GM13977 (cell line): ENCODE data around the gene TXNDC8.

Source experiments
- DNase-seq: peaks from one replicate; pipeline ENCODE4 v3.0.0; 2012; ENCODE audit warnings: low spot score
- in situ Hi-C: fragments of 300-500 bp; cut with MboI; formaldehyde crosslinking; loops from one replicate; pipeline ENCODE4 v1.12.0; 2022; ENCODE audit warnings: low sequenced_read_pairs, low pct_unique_long_range_greater_than_20kb, mixed read lengths, inconsistent platforms; ENCODE audit not compliant: unreplicated experiment
- TF ChIP-seq, protein P1 (sequence below): IDR thresholded peaks from 2 replicates; pipeline ENCODE4 v1.5.1; 2012; ENCODE audit warnings: mild to moderate bottlenecking, control low read depth; ENCODE audit not compliant: insufficient read depth; ENCODE audit errors: extremely low read depth, missing control alignments

Gene TXNDC8

DNA sequence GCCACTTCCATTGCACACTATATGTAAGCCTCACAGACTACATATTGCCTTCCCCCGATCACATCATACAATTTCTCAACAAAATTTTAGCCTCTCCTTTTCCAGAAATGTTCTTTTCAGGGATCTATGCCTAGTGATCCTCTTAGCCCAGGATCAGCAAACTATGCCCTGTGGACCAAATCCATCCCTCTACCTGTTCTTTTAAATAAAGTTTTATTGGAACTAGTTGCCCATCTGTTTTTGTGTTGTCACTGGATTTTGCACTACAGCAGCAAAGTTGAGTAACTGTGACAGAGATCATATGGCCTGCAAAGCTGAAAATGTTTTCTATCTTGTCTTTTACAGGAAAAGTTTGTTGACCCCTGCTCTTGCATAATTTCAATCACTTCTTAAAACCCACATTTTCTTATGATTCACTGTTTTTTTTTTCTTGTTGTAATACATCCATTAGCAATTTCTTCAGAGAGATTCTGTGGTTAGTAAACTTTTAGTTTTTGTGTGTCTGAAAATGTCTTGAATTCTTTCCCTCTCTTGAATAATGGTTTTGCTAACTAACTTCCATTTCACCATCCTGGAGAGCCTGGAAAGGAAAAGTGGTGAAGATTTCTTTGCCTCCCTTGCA lies 7.1 kb downstream of the TXNDC8 start:
- in situ Hi-C loops = no loop called here
- TF ChIP-seq, protein P1, sequence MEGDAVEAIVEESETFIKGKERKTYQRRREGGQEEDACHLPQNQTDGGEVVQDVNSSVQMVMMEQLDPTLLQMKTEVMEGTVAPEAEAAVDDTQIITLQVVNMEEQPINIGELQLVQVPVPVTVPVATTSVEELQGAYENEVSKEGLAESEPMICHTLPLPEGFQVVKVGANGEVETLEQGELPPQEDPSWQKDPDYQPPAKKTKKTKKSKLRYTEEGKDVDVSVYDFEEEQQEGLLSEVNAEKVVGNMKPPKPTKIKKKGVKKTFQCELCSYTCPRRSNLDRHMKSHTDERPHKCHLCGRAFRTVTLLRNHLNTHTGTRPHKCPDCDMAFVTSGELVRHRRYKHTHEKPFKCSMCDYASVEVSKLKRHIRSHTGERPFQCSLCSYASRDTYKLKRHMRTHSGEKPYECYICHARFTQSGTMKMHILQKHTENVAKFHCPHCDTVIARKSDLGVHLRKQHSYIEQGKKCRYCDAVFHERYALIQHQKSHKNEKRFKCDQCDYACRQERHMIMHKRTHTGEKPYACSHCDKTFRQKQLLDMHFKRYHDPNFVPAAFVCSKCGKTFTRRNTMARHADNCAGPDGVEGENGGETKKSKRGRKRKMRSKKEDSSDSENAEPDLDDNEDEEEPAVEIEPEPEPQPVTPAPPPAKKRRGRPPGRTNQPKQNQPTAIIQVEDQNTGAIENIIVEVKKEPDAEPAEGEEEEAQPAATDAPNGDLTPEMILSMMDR = no peak
- no peak for DNase-seq

DNA sequence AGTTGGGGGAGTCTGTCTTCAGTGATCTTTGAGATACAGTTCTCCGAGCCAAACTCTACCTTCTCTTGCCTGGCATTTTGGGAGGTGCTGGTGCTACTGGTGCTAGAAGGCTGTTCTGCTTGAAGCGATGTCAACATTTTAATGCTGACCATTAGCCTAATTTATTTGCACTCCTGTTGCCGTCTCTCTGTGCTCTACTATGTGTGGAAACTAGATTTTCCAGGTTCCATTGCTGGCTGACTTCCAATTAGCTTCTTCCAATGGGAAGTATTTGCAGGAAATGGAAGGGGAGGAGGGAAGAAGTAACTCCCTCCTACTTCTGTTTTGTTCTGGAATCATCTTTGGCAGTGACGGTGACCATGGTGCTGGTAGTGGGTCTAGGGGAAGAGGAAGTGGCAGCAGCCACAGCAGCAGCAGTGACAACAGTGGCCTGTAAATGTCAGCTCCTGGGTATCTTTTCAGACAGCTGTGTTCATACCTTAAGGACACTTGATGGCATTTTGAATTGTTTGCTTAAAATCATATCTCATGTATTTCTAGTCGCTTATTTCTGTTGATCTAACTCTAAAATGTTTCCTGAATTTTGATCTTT lies 7.9 kb downstream of the TXNDC8 start:
- TF ChIP-seq, protein P1 = no peak
- in situ Hi-C loops = no loop called here

DNA sequence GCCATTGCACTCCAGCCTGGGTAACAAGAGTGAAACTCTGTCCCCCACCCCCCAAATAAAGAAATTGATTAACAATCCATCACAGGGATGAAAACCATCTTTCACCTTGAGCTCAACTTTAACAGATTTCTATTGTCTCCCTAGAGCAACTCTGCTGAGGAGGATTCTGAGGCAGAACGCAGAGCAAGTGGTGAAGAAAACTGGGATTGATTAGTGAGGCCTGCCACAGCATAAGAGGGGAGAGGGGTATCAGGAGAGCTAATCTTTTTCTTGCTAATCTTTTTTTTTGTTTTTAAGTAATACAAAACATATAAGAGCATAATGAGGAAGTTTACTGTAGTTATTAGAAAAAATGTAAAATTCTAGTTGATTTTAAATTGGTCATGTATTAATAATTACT lies 8.9 kb downstream of the TXNDC8 start:
- in situ Hi-C loops = no loop called here
- TF ChIP-seq, protein P1 = no peak
- no peak for DNase-seq

More for the DNA sequence above, 7.9 kb downstream of the TXNDC8 start:
- DNase-seq = no peak

DNA sequence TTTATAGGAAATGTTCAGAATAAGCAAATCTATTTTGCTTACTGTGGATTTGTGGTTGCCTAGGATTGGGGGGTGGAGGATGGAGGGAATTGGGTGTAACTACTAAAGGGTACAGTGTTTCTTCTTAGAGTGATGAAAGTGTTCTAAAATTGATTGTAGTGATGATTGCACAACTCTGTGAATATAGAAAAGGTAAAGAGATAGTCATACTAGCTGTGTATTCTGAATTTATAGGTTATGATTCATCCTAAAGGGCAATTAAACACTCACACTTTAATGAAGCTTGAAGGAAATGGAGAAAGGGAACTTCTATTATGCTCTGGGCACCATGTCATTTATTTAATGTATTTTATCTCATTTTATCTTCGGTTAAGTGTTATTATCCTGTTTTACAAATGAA lies 9.9 kb downstream of the TXNDC8 start:
- TF ChIP-seq, protein P1 = no peak
- no peak for DNase-seq
- in situ Hi-C loops = no loop called here

DNA sequence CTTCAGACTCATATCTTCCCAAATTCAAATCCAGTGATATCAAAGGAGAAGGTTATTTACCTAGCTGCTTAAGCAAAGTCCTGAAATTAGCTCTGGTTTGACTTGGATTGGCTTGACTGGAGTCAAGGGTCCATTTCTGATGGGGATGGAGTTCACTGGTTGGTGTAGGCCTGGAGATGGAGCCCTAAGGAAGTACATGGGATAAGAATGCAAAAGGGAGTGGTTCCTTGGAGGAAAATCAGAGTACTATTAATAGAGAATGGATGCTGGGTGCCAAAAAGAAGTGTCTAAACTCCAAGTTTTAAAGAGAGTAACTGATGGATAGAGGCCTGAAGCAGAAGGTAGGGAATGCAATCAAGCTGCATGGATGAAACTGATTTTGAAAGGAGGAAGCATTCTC lies 13.8 kb downstream of the TXNDC8 start:
- in situ Hi-C loops = no loop called here
- no peak for DNase-seq
- TF ChIP-seq, protein P1 = no peak

DNA sequence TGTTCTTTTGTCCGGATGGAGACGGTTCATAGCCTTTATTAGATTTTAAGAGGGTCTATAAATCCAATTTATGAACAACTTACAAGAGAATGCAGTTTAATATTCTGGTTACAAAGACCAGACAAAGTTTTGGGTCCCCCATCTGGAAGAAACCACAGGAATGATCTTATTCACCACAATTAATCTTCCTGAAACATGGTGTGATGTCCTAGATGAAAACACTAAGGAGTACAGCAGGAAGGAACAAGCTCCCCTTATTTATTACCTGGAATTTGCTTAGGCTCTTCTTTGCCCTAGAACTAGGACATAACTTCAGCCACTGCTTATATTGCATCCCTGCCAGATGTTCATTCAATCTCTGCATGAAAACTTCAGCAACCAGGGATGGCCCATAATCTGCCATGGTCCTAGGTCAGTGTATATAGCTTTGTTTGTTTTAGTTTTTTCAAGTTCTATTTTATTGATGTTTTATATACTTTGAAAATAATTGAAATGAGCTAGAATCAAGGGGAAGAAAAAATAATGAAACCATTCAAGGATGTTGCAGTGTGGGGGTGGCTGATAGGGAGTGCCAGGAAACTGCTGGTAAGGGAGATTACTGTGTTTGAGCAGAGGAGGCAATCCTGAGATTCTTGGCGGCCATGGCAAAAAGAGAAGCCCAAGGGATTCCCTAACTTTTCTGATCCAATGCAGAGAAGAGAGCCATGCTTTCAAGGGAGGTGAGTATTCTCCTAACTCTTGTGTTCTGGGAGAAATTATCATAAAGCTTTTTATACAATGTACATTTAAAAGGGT lies 16.8 kb downstream of the TXNDC8 start:
- in situ Hi-C loops = no loop called here
- TF ChIP-seq, protein P1 = no peak
- no peak for DNase-seq
